Stimulated activated CD8-positive, alpha-beta memory T cell treated with anti-CD3 and anti-CD28 coated beads, Interleukin-15, amount 100 ng/mL, for 1 hour (primary cell): Measurements from ENCODE around the gene DIPK1A.
A peak's percentile ranks its signal among the peaks of the same experiment; 100 is the strongest.

Experiments
- DNase-seq: peaks from one replicate; pipeline ENCODE4 v3.0.0-alpha.2; 2020; ENCODE audit warnings: low read depth

The DIPK1A gene

DNA sequence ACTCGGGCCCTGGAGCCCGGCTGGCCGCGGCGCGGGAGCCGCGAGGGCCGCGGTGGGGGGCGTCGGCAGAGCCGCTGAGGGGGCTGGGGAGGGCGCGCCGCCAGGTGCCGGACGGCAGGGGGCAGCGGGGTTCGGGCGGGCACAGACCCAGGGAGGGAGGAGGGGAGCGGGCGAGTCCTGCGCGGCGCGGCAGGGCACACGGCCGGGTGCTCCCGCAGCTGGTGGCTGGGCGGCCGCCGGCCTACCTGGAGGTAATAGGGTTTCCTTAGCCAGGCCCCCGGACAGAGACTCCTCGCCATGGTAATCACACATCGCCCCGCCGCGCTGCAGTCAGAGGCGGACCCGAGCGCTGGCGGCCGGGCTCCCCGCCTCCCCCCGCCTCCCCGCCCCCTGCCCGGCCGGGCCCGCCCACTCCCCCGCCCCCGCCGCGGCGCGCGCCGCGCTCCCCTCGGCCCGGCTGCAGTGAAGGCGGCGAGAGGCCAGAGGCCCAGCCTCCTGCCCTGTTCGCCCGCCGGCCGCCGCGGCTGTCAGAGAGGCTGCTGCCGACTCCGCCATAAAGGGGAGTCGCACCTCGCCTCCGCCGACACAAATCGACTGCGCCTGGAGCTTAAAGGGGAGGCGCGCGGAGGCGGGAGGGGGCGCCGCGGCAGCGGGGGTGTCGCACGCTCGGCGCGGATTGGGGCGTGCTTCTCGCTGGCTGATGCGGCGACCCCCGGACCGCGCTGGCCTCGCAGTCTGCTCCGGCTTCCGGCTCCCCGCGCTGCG, at the start of gene DIPK1A:
TSS of gene DIPK1A (minus strand) at position 332 of the 765 bp plus-strand sequence. CDS start at position 299, 33 bp downstream.
- peak; percentile 48 for DNase-seq

DNA sequence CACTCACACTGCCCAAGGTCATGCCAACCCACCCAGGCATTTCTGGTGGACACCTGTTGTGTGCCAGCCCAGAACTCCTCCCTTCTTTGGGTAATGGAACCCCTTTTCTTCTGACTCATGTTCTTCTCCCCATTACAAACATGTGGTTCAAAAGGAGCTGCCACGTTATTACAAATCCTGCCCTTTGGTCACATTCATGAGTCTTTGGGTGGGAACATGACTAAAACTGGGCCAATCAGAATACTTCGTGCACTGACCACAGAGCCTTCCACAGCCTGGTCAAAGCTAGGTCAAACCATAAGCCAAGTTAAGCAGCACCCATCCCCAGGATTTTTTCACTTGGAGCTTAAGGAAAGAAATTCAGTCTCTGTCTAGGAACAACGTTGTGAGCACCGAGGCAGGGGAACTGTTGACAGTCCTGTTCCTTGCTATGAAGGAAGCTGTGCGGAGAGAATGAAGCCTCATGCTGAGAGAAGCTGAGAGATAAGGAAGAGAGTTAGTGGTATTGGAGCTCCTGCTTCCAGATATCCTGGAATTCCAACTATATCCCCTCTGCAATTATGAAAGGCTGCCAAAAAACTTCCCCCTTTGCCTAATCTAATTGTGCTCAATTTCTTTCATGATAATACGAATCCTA, 46.8 kb upstream of the DIPK1A start:
- no peak for DNase-seq

DNA sequence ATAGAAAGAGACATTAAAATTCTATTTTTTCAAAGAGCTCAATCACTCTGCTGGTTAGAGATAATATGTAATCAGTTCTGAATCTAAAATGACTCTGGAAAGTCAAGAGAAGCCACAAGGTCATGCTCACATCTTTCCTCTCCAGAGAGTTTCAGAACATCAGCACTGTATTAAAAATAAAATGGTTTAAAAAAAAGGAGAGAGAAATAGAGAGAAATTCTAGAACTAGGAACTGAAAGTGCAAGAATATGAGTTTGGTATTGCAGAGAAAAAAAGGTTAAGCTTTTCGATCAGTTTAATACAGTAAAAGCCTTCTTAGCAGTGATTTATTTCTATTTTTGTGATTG, 44.0 kb upstream of the DIPK1A start:
- DNase-seq, result no peak

DNA sequence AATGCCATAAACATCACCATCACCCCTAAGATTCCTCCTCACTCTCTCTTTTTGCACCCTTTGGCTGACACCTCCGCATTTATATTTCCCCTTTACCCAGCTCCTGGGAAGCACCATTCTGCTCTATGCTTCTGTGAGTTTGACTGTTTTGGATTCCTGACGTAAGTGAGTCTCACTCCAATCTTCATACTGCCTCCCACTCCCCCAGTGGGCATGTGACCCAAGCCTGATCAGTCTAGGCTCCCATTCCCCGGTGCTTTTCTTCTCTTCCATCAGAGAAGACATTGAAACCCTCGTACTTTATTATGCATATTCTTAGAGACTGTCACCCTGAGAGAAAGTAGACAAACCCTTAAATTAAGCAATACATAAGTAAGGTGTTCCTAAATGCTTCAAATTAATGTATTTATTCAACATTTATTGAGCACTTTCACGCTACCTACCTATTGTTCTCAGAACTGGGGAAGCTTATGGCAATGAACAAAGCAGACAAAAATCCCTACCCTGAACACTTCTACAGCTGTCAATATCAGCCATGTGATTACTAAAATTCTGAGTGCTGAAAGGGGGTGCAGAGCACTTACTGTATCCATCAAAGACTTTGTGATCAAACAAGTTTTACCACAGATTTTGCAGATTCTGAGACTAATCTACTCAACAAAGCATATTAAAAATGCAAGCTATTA, 43.4 kb upstream of the DIPK1A start:
- no peak for DNase-seq

DNA sequence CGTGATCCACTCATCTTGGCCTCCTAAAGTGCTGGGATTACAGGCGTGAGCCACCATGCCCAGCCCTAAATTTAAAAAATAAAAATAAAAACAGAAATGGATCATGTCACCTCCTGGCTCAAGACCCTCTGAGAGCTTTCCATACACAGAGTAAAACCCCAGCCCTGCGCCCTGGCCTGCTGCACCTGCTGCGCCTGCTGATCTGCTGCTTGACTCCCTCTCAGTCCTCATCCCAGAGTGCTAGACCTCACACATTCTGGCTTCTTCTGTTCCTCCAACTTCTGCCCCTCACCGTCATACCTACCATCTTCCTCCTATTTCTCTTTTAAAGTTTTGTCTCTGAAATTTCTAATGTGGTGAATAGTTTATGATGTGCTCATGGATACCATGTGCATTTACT, 42.7 kb upstream of the DIPK1A start:
- no peak for DNase-seq

DNA sequence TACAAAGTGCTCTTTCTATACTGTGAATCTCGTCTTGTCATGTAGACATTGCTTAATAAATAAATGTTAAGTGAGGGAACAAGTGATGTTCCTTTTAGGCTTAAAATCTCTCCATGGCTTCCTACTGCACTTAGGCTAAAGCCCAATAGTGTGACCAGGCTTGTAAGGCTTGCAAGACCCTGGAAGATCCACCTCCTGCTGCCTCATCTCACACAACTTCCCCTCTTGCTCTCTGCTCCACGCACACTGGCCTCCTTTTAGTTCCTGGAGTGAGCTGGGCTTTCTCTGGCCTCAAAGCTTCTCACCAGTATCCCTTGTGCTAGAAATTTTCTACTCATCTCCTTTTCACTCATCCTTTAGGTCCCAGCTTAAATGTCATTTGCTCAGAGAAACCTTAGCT, 41.5 kb upstream of the DIPK1A start:
- DNase-seq, result no peak

DNA sequence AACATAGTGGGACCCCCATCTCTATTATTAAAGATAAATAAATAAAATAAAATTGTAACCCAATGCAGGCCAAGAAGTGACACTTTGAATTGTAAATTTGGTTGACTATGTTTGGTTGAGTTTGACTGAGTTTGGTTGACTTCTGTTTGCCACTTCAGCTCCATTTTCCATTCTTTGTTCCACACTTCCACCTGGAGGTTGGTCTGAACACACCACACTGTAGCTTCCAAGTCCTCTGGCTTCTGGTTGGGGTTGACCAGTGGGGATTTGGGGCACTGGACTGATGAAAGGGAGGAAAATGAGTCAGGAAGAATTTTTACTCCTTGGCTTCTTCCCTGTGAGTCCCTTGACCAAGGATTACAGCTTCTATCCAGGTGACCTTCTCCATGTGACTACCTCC, 40.6 kb upstream of the DIPK1A start:
- no peak for DNase-seq

DNA sequence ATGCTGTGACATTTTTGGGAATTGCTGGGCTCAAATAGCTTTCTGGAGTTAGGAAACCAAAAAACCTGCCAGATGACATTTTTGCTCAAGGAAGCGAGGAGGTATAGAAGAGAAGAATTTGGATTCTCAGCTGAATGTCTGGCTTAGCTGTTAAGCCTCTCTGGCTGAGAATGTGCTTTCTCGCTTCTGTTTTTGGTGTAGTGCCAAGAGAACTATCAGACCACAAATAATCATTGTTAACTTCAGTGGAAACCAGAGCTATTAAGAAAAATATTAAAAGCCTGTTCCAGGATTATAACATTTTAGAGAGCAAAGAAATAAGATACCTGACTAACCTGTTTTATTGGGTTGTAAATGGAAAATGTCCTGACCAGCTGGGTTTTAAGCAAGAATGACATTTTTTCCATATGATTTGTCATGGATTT, 39.5 kb upstream of the DIPK1A start:
- no peak for DNase-seq

DNA sequence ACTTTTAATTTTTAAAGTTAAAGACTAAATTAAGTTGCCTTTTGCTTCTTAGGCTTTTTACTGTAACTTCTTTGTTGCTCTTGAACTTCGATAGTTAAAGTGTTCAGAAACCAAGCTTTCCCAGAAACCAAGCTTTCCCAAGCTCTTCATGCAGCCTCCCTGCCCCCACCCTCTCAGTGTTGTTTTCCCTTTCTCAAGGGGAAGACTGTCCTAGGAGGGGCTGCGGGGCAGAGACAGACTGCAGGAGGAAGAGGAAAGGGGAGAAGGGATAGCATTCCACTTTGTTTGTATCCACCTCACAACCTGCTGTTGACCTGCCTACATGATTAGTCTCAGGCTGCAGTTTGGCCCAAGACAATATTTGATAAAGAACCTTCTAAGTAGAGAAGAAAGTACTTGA, 39.0 kb upstream of the DIPK1A start:
- DNase-seq, result no peak

DNA sequence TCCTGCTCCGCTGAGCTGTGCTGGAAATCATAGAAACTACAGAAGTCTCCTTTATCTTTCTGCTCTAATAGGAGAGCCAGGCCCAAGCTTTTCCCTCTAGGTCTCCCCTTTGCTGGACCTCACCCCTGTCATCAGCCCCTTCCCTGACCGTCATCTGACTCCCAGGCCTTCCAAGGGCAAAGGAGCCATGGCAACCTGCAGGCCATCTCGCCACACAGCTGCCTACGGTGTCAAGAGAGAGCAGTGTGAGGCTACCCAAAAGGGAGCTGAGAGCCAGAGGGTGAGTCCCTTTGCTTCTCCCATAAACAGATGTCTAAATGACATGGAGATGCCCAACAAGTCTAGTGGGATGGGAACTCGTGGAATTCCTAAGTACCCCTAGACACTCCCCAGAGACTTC, 37.6 kb upstream of the DIPK1A start:
- no peak for DNase-seq

DNA sequence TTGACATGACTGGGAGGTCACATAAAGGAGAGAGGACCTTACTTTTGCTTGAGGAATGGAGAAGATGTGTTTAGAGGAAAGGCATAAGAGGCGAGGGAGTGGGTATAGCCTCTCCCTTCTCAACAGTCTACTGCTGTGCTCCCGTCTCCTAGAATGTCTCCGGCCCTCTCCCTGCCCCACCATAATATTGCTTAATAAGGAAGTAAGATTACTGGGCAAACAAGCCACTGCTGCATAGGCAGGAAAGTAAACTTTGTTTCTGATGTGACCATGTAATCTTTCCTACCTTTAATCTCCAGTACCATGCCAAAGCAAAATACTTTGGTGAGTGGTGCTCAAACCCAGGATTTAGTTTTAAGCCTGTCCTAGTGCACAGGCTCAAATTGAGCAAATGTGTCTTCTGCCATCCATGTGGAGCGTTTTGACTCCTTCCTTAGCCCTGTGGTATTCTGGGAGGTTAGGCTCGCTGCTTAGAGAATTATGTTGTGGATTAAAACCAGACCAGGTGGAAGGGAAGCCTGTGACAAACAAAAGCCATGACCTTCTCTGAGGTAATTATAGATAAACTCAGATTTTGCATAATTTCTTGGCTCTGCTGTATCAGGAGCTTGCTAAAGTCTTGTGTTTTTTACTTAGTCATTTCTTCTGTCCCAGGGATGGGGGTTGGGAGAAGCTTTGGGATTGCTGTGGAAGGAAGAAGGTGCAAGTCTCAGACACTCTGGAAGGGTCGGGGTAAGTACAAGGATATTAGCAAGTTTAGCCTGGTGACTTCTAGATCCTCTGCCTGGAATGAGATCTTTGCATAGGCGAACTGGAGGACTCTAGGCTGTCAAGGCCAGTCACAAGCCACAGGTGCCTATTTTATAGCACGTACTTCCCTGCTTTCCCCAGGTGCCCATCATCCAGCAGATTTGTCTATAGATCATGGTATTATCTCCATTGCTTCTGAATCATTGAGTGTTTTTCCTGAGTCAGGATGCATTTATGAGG, 34.5 kb upstream of the DIPK1A start:
- no peak for DNase-seq

DNA sequence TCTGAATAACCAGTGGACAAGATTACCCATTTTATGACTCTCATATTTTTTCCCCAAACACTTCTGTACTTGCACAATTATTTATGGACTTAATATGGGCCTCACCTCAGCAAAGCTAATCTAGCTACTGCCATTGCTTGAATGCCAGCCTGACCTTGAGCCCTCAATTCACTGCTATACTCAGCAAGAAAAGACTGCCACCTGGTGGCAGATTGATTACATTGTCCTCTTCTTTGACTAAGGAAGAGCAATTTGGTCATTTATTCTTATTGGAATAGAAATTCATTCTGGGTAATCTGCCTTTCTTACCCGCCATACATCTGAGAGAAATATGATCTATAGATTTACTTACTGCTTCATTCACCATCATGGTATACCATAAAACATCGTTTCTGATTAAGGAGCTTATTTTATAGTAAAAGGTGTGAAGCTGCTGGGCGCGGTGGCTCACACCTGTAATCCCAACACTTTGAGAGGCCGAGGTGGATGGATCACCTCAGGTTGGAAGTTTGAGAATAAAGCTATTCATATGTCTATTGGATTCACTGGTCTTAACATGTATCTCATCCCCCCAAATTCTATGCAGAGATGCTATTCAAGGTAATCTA, 32.9 kb upstream of the DIPK1A start:
- DNase-seq, result peak; percentile 49

DNA sequence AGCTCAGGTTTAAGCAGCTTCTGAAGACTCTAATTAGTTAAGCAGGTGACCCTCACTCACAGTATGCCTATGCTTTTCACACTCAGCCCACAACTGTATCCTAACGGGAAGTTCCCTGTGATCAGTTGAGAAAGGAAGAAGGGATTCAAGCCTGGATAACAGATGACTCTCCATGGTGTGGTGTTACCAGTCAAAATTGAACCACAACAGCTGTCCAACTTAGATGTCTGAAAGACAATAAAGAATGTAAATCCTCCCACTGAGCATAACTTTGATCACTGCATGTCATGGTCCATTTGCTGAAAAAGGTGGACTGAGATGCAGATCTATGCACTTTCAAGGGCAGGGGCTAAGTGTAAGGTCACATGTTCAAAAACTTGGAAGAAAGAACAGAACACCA, 32.3 kb upstream of the DIPK1A start:
- no peak for DNase-seq

DNA sequence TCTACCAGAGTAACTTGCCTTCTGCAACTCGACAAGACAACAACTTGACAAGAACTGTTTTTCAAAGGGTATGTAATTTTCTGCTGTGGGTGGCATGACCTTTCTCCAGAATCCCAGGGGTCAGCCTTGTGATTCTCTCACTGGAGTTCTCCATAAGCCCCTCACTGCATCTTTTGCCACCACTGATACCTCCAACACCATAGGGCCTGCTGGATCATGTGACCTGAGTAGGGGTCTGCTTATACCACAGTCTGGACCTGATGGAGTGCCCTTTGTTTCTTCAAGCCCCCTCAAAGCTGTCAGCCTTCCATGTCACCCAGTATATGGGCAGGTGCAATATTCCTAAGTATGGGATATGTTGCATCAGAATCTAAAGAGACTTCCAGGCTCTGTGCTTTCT, 31.6 kb upstream of the DIPK1A start:
- DNase-seq, result no peak

DNA sequence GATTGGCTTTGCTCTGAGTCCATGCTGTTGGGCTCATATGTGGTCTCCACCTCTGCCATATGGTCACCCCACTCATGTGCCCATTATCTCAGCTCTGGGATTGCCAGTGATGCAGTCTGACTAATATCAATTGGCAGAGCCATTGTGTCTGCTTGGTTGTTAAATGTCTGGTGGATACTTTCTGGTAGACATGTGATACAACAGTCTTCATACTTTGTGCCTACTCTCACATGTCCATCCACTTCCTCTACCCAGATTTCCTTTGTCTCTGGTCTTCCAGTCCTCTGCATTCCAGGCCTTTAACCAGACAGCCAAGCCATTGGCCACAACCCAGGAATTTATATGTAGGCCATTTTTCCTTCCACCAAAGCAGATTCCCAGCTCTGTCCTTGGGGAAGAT, 30.8 kb upstream of the DIPK1A start:
- no peak for DNase-seq

DNA sequence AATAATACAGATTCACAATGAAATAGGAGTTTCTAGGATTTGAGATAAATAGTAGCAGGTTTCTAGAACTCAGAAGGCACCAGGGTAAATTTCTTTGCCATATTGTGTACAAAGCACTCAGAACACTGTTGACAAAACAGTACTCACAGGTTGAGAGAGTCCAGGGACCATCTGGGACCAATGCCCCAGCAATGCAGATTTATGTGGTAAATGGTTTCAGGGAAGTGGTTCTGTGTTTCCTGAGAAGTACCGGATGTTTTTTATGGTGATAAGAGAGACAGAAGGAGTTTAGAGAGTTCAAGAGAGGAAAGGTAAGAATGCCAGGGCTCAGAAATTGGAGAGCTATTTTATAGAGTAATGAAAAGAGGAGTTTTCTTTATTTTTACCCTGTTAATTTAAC, 29.6 kb upstream of the DIPK1A start:
- DNase-seq, result no peak

DNA sequence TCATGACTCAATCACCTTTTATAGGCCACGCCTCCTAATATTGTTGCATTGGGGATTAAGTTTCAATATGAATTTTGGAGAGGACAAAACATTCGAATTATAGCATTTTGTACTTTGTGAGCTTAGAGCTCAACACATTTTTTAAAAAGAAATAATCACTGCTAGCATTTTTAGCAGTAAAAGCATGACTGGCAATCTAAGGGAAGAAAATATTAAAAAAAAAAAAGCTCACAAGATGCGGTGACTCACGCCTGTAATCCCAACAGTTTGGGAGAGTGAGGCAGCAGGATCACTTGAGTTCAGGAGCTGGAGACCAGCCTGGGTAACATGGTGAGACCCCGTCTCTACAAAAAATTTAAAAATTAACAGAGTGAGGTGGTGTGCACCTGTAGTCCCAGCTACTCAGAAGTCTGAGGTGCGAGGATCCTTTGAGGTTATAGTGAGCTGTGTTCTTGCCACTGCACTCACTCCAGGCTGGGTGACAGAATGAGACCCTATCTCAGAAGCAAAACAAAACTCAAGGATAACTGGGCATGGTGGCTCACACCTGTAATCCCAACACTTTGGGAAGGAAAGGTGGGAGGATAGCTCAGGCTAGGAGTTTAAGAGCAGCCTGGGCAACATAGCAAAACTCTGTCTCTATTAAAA, 28.8 kb upstream of the DIPK1A start:
- DNase-seq, result no peak

DNA sequence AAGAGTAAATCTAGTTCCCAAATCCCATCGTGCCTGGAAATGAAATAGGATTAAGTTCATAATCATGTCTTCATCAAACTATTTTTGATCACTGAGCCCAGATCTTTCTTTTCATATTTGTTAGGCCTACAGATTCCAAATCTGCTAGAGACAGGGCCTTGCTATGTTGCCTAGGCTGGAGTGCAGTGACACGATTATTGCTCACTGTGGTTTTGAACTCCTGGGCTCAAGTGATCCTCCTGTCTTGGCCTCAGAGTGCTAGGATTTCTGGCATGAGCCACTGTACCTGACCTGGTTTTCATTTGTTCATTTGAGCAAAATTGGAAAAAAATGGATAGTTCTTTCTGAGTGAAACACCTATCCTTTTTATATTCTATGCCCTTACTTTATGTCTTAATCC, 28.0 kb upstream of the DIPK1A start:
- DNase-seq, result no peak

DNA sequence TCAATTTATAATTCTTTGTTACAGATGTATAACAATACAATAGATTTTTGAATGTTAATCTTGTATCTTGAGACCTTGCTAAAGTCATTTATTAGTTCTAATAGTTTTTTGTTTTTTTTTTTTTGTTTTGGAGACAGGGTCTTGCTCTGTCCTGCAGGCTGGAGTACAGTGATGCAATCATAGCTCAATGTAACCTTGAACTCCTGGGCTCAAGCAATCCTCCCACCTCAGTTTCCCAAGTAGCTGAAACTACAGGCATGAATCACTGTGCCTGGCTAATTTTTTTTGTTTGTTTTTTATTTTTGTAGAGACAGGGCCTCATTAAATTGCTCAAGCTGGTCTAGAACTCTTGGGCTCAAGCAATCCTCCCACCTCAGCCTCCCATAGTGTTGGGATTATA, 26.2 kb upstream of the DIPK1A start:
- no peak for DNase-seq

DNA sequence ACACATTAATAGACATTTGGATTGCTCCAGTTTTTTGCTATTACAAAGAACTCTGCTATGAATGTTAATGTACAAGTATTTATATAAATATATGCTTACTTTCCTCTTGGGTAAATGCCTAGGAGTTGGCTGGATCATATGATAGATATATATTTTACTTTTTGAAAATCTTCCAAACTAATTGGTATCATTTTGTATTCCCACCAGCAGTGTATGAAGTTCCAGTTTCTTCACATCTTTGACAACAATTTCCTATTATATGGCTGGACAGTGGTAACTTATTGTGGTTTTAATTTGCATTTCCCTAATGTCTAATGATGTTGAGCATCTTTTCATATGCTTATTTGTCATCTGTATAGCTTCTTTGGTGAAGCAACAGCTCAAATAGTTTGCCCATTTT, 23.8 kb upstream of the DIPK1A start:
- DNase-seq, result no peak
